Activated CD8-positive, alpha-beta T cell treated with anti-CD3 and anti-CD28 coated beads for 36 hours (primary cell): Measurements from ENCODE around the gene OR10J4. TPM values are rescaled to one million over a fixed set of nuclear protein-coding genes. Genes with fewer than 3 reads are reported as not detected.

Experiments
- ATAC-seq: fragments of 200-7000 bp; cut with Tn5 transposase; one replicate; pipeline ENCODE4 v1.10.0; 2021; ENCODE audit warnings: mild to moderate bottlenecking, moderate library complexity
- CTCF ChIA-PET: fragments of 350-600 bp; sonication (Branson Sonifier 250); formaldehyde crosslinking; loops from one replicate; lab custom pipeline; 2021; ENCODE audit warnings: antibody characterized with exemption; lab: Charles Lee
- POLR2A ChIA-PET: fragments of 350-600 bp; sonication (Branson Sonifier 250); formaldehyde crosslinking; loops from one replicate; lab custom pipeline; 2021; ENCODE audit warnings: antibody characterized with exemption; lab: Charles Lee
- DNase-seq: peaks from one replicate; pipeline ENCODE4 v3.0.0-alpha.2; 2020
- H3K27ac Mint-ChIP-seq: one replicate; pipeline ENCODE4 v1.8.0; 2021; ENCODE audit warnings: mild to moderate bottlenecking, mixed read lengths
- H3K27me3 Mint-ChIP-seq: one replicate; pipeline ENCODE4 v1.8.0; 2021; ENCODE audit warnings: mixed read lengths
- H3K36me3 Mint-ChIP-seq: one replicate; pipeline ENCODE4 v1.8.0; 2021; ENCODE audit warnings: low read depth, mixed read lengths
- H3K4me1 Mint-ChIP-seq: one replicate; pipeline ENCODE4 v1.8.0; 2021; ENCODE audit warnings: low read depth, mixed read lengths
- H3K4me3 Mint-ChIP-seq: one replicate; pipeline ENCODE4 v1.8.0; 2021; ENCODE audit warnings: mild to moderate bottlenecking, moderate library complexity, mixed read lengths
- H3K9me3 Mint-ChIP-seq: one replicate; pipeline ENCODE4 v1.8.0; 2021; ENCODE audit warnings: mixed read lengths
- intact Hi-C: fragments of 100-400 bp; cut with micrococcal nuclease; formaldehyde crosslinking; loops from one replicate; pipeline ENCODE4 v1.10.0; 2022
- total RNA-seq, 2 experiments: library from RNA; stranded (reverse); gene quantifications; one replicate each; pipeline ENCODE4 v1.2.3, GENCODE V29; 2021
- TF ChIP-seq, protein P1 (sequence below): fragments of 200-600 bp; IDR thresholded peaks from one replicate; pipeline ENCODE4 v1.8.0; 2022; ENCODE audit warnings: antibody characterized with exemption, mild to moderate bottlenecking

Gene OR10J4
- total RNA-seq: not detected

DNA sequence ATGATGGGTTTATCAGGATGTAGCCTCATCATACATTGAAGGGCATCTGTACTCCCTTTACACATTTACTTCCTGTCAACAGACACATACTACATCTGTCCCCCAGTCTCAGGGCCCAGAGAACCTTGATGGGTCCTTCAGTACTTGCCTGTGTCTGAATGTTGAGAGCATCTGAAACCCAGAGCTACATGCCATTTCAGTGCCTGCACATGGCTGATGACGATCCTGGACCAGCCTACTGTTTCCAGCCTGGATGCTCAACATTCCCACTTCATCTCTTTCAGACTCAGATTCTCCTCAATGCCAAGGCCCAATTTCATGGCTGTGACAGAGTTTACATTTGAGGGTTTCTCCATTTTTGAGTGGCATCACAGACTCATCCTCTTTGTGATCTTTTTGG, at the start of gene OR10J4:
Gene OR10J4, plus strand, starts transcription at position 301 of the 400 bp plus-strand sequence.
- intact Hi-C loops: no loop called here
- POLR2A ChIA-PET: no interaction called here

DNA sequence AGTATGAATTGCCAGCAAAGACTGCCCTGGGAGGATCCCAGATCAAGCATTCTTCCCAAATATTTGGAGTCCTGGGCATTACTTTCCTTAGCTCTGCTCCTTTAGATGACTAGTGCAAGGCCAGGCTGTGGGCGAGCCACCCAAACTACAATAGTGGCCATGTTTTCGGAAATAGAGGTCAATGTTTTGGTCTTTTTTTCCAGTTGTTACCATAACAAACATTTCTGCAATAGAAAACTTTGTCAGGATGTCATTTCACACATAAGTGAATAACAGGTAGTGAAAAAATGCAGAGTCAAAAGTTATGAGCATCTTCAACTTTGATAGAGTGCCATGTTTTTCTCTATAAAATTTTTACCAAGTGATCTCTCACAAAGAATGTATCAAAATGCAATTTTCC, 25.2 kb upstream of the OR10J4 start:
- H3K27ac Mint-ChIP-seq: no peak overlapping the region
- no peaks in the 10 kb centered on the region for H3K9me3 Mint-ChIP-seq
- intact Hi-C loops: no loop called here
- no peaks in the 10 kb centered on the region for H3K4me1 Mint-ChIP-seq
- H3K27me3 Mint-ChIP-seq: peaks cover 3% of the 10 kb centered on the region
- ATAC-seq (no peak), DNase-seq (no peak)
- CTCF ChIA-PET: no interaction called here
- H3K36me3 Mint-ChIP-seq: no peaks in the 10 kb centered on the region
- TF ChIP-seq, protein P1, sequence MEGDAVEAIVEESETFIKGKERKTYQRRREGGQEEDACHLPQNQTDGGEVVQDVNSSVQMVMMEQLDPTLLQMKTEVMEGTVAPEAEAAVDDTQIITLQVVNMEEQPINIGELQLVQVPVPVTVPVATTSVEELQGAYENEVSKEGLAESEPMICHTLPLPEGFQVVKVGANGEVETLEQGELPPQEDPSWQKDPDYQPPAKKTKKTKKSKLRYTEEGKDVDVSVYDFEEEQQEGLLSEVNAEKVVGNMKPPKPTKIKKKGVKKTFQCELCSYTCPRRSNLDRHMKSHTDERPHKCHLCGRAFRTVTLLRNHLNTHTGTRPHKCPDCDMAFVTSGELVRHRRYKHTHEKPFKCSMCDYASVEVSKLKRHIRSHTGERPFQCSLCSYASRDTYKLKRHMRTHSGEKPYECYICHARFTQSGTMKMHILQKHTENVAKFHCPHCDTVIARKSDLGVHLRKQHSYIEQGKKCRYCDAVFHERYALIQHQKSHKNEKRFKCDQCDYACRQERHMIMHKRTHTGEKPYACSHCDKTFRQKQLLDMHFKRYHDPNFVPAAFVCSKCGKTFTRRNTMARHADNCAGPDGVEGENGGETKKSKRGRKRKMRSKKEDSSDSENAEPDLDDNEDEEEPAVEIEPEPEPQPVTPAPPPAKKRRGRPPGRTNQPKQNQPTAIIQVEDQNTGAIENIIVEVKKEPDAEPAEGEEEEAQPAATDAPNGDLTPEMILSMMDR: no peak
- POLR2A ChIA-PET: no interaction called here
- no peak overlapping the region for H3K4me3 Mint-ChIP-seq

More for the DNA sequence above, at the start of gene OR10J4:
- ATAC-seq (no peak), DNase-seq (no peak)
- H3K27ac Mint-ChIP-seq: no peak within 1 kb of the TSS
- no peak within 1 kb of the TSS for H3K4me3 Mint-ChIP-seq
- peaks cover 3% of the 10 kb centered on the region for H3K27me3 Mint-ChIP-seq
- no peaks in the 10 kb centered on the region for H3K4me1 Mint-ChIP-seq
- no peaks in the 10 kb centered on the region for H3K9me3 Mint-ChIP-seq
- TF ChIP-seq, protein P1: no peak
- H3K36me3 Mint-ChIP-seq: no peaks in the 10 kb centered on the region
- CTCF ChIA-PET: no interaction called here

DNA sequence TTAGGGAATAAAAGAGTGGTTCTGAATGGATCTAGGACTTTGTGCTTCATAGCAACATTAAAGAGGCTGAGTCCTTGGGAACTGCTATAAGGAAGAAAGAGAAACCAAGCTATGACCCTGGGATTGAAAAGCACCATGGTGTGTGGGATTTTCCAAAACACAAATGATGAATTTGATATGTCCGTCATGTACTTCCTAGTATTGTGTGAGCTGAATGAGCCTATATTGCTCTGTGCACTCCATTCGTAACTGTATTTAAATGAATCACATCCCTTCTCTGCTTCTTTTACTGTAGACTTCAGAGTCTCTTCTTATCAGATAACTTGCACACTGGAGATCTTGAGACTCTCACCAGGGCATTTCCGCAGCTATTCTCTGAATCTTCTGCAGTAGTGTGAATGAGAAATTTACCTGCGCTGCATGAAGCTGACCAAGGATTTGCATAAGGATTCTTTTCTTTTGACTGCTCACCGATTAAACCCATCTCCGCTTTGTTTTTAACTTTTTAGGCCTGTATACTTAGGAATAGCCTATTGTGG, 23.1 kb upstream of the OR10J4 start:
- Mint-ChIP-seq H3K36me3 (no peaks in the 10 kb centered on the region), H3K9me3 (peaks cover 2% of the 10 kb centered on the region), H3K27ac (no peak overlapping the region), H3K4me1 (no peaks in the 10 kb centered on the region), H3K27me3 (peaks cover 3% of the 10 kb centered on the region), H3K4me3 (no peak overlapping the region)
- CTCF ChIA-PET: no interaction called here
- ATAC-seq (no peak), DNase-seq (no peak)
- intact Hi-C loops: no loop called here
- TF ChIP-seq, protein P1: no peak
- POLR2A ChIA-PET: no interaction called here

DNA sequence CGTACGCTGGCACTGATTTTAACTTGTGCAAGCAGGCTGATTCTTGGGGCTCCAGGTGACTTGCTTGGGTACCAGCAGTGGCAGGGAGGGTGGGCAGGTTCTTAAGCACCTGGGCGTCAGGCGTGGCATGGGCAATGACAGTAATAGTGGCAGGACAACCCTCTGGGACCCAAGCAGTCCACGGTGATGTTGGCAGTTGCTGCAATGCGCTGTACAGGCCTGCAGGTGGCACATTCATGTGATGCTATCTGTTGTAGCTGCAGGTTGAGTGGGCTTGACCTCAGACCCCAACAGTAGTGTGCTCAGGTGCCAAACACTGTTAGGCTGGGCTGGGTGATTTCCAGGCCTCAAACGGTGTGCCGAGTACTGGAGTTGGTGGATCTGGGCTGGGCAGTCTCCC, 10.2 kb upstream of the OR10J4 start:
- peaks cover 22% of the 10 kb centered on the region for H3K9me3 Mint-ChIP-seq
- intact Hi-C loops: no loop called here
- DNase-seq: no peak
- no peak overlapping the region for H3K27ac Mint-ChIP-seq
- no peak for ATAC-seq
- H3K4me1 Mint-ChIP-seq: no peaks in the 10 kb centered on the region
- TF ChIP-seq, protein P1: no peak
- ChIA-PET POLR2A (no interaction called here), CTCF (no interaction called here)
- no peaks in the 10 kb centered on the region for H3K36me3 Mint-ChIP-seq
- peaks cover 5% of the 10 kb centered on the region for H3K27me3 Mint-ChIP-seq
- no peak overlapping the region for H3K4me3 Mint-ChIP-seq

DNA sequence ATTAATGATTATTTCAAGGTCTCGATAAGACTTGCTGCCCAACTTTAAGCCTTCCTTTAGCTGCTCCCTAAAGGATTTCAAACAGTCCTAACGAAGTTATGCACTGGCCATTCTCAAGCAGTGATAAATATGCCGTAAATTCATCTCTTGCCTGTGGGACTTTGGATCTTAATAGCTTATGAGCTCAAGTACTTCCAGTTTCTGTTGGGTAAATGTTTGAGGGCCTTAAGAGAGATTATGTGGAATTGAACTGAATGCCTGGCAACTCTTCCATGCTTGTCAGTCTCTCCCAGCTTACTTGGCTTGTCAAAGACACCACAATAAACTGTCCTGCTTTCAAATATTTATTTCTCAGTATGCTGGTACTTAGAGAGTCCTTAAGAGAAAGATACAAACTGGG, 3.5 kb upstream of the OR10J4 start:
- no peak for DNase-seq
- Mint-ChIP-seq H3K4me3 (no peak overlapping the region), H3K27ac (no peak overlapping the region), H3K9me3 (no peaks in the 10 kb centered on the region), H3K36me3 (no peaks in the 10 kb centered on the region), H3K27me3 (peaks cover 2% of the 10 kb centered on the region), H3K4me1 (no peaks in the 10 kb centered on the region)
- CTCF ChIA-PET: no interaction called here
- TF ChIP-seq, protein P1: no peak
- ATAC-seq: no peak
- POLR2A ChIA-PET: no interaction called here
- intact Hi-C loops: no loop called here
